ENCODE data around the gene AP1G2. TPM values are rescaled to one million over a fixed set of nuclear protein-coding genes. Genes with fewer than 3 reads are reported as not detected.
"Not testable (repeated sequence)": the region's sequence is repeated elsewhere in the genome, so short reads cannot be mapped to it uniquely, and the experiment has no call there.

AP1G2 gene
- total RNA-seq, 1 donor from 2014 or later: 53.2 TPM

GRCh38 chr14:23602181-23603095, 34.8 kb upstream of the AP1G2 start:
- Mint-ChIP-seq H3K4me1 (no peaks in the 10 kb centered on the region), H3K36me3 (ENCODE audit: low read depth) (no peaks in the 10 kb centered on the region), H3K27me3 (ENCODE audit: low read depth) (peaks cover 50% of the 10 kb centered on the region), H3K27ac (ENCODE audit: unreplicated experiment) (no peak overlapping the region), H3K9me3 (no peaks in the 10 kb centered on the region), H3K4me3 (no peak overlapping the region)
- TF ChIP-seq CTCF (conservative IDR thresholded peaks at IDR 0.05): no peak
- DNase-seq (ENCODE audit: low read depth, low spot score): no peak

- no peak overlapping the region for H3K4me3 Mint-ChIP-seq
- no peaks in the 10 kb centered on the region for H3K4me1 Mint-ChIP-seq
- no peak for DNase-seq (ENCODE audit: low read depth, low spot score)
- no peak for TF ChIP-seq CTCF (conservative IDR thresholded peaks at IDR 0.05)
- no peaks in the 10 kb centered on the region for H3K36me3 Mint-ChIP-seq (ENCODE audit: low read depth)
- H3K27ac Mint-ChIP-seq (ENCODE audit: unreplicated experiment): no peak overlapping the region
- H3K27me3 Mint-ChIP-seq (ENCODE audit: low read depth): peaks cover 50% of the 10 kb centered on the region
- no peaks in the 10 kb centered on the region for H3K9me3 Mint-ChIP-seq
Measured at GRCh38 chr14:23601845-23602180, 34.2 kb upstream of the AP1G2 start.

- peaks cover 49% of the 10 kb centered on the region for H3K27me3 Mint-ChIP-seq (ENCODE audit: low read depth)
- H3K4me1 Mint-ChIP-seq: no peaks in the 10 kb centered on the region
- H3K4me3 Mint-ChIP-seq: no peak overlapping the region
- no peak overlapping the region for H3K27ac Mint-ChIP-seq (ENCODE audit: unreplicated experiment)
- no peak for TF ChIP-seq CTCF (conservative IDR thresholded peaks at IDR 0.05)
- no peak for DNase-seq (ENCODE audit: low read depth, low spot score)
- H3K36me3 Mint-ChIP-seq (ENCODE audit: low read depth): no peaks in the 10 kb centered on the region
- H3K9me3 Mint-ChIP-seq: no peaks in the 10 kb centered on the region
Measured at GRCh38 chr14:23601424-23601823, 33.8 kb upstream of the AP1G2 start.

- H3K36me3 Mint-ChIP-seq (ENCODE audit: low read depth): no peaks in the 10 kb centered on the region
- H3K27ac Mint-ChIP-seq (ENCODE audit: unreplicated experiment): no peak overlapping the region
- H3K27me3 Mint-ChIP-seq (ENCODE audit: low read depth): peaks cover 50% of the 10 kb centered on the region
Measured at GRCh38 chr14:23600806-23601205, 33.2 kb upstream of the AP1G2 start.

GRCh38 chr14:23600322-23600707, 32.7 kb upstream of the AP1G2 start:
- Mint-ChIP-seq H3K27me3 (ENCODE audit: low read depth) (peaks cover 50% of the 10 kb centered on the region), H3K27ac (ENCODE audit: unreplicated experiment) (no peak overlapping the region), H3K4me1 (no peaks in the 10 kb centered on the region), H3K4me3 (no peak overlapping the region), H3K9me3 (no peaks in the 10 kb centered on the region), H3K36me3 (ENCODE audit: low read depth) (no peaks in the 10 kb centered on the region)
- DNase-seq (ENCODE audit: low read depth, low spot score): no peak
- no peak for TF ChIP-seq CTCF (conservative IDR thresholded peaks at IDR 0.05)

More at GRCh38 chr14:23600806-23601205, 33.2 kb upstream of the AP1G2 start:
- no peaks in the 10 kb centered on the region for H3K4me1 Mint-ChIP-seq
- no peak overlapping the region for H3K4me3 Mint-ChIP-seq
- no peak for DNase-seq (ENCODE audit: low read depth, low spot score)
- no peaks in the 10 kb centered on the region for H3K9me3 Mint-ChIP-seq
- no peak for TF ChIP-seq CTCF (conservative IDR thresholded peaks at IDR 0.05)

GRCh38 chr14:23594191-23594590, 26.6 kb upstream of the AP1G2 start:
- not testable (repeated sequence) for DNase-seq (ENCODE audit: low read depth, low spot score); H3K4me3 Mint-ChIP-seq; H3K27ac Mint-ChIP-seq (ENCODE audit: unreplicated experiment); H3K4me1 Mint-ChIP-seq; H3K9me3 Mint-ChIP-seq; H3K36me3 Mint-ChIP-seq (ENCODE audit: low read depth)
- peaks cover 54% of the 10 kb centered on the region for H3K27me3 Mint-ChIP-seq (ENCODE audit: low read depth)

Measured in neural crest cell (in vitro differentiated cells).